Measurements from ENCODE around the gene CYS1. TPM values are rescaled to one million over a fixed set of nuclear protein-coding genes. Genes with fewer than 3 reads are reported as not detected.

Gene CYS1
- total RNA-seq, 3 donors from 2014 or later (not counting 1 experiment from before 2014, with no cell fraction given), result not detected

GRCh38 chr2:10067881-10068280 lies 12.3 kb downstream of the CYS1 start:
- no peaks in the 10 kb centered on the region for H3K9me3 ChIP-seq (ENCODE audit: control insufficient read depth, insufficient read depth, low read length)
- 100% methylated on average over 1 of the region's 1 CpG for WGBS (ENCODE audit: insufficient coverage)
- peaks cover 0 to 11% of the 10 kb centered on the region in 2 donors for H3K4me1 Mint-ChIP-seq
- ATAC-seq (no peak), DNase-seq (no peak)
- no peak overlapping the region for H3K4me3 Mint-ChIP-seq
- no peaks in the 10 kb centered on the region for H3K9me3 Mint-ChIP-seq
- peaks cover 3% of the 10 kb centered on the region for H3K4me1 ChIP-seq (ENCODE audit: control insufficient read depth, insufficient read depth, low read length)
- H3K27me3 ChIP-seq (ENCODE audit: control insufficient read depth, insufficient read depth, low read length), result no peaks in the 10 kb centered on the region
- TF ChIP-seq, protein P1, sequence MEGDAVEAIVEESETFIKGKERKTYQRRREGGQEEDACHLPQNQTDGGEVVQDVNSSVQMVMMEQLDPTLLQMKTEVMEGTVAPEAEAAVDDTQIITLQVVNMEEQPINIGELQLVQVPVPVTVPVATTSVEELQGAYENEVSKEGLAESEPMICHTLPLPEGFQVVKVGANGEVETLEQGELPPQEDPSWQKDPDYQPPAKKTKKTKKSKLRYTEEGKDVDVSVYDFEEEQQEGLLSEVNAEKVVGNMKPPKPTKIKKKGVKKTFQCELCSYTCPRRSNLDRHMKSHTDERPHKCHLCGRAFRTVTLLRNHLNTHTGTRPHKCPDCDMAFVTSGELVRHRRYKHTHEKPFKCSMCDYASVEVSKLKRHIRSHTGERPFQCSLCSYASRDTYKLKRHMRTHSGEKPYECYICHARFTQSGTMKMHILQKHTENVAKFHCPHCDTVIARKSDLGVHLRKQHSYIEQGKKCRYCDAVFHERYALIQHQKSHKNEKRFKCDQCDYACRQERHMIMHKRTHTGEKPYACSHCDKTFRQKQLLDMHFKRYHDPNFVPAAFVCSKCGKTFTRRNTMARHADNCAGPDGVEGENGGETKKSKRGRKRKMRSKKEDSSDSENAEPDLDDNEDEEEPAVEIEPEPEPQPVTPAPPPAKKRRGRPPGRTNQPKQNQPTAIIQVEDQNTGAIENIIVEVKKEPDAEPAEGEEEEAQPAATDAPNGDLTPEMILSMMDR (IDR thresholded peaks at IDR 0.05), result no peak
- H3K27me3 Mint-ChIP-seq (ENCODE audit: low read depth in 2 of 2), result peaks cover 0 to 7% of the 10 kb centered on the region in 2 donors
- intact Hi-C loops (cut with micrococcal nuclease), result no loop called here
- no peak overlapping the region for H3K27ac Mint-ChIP-seq
- H3K27ac ChIP-seq (ENCODE audit: low read length), result no peak overlapping the region
- H3K36me3 ChIP-seq (ENCODE audit: control insufficient read depth, insufficient read depth, low read length), result no peaks in the 10 kb centered on the region
- H3K4me3 ChIP-seq (ENCODE audit: low read length), result no peak overlapping the region
- H3K36me3 Mint-ChIP-seq, result no peaks in the 10 kb centered on the region

DNA sequence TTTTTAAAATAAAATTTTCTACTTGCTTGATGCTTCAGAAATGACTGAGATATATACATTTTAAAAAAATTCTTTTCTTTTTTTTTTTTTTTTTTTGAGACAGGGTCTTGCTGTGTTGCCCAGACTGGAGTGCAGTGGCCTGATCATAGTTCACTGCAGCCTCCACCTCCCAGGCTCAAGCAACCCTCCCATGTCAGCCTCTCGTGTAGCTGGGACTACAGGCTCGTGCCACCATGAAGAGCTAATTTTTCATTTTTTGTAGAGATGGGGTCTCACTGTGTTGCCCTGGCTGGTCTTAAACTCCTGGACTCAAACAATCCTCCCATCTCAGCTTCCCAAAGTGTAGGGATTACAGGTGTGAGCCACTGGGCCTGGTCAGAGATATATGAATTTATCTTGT lies 12.9 kb downstream of the CYS1 start:
- Histone ChIP-seq H3K4me3 (ENCODE audit: low read length) (no peak overlapping the region), H3K27me3 (ENCODE audit: control insufficient read depth, insufficient read depth, low read length) (no peaks in the 10 kb centered on the region), H3K36me3 (ENCODE audit: control insufficient read depth, insufficient read depth, low read length) (no peaks in the 10 kb centered on the region), H3K27ac (ENCODE audit: low read length) (no peak overlapping the region), H3K4me1 (ENCODE audit: control insufficient read depth, insufficient read depth, low read length) (no peaks in the 10 kb centered on the region), H3K9me3 (ENCODE audit: control insufficient read depth, insufficient read depth, low read length) (no peaks in the 10 kb centered on the region)
- no peak overlapping the region for H3K27ac Mint-ChIP-seq
- no peaks in the 10 kb centered on the region for H3K9me3 Mint-ChIP-seq
- DNase-seq (no peak), ATAC-seq (no peak)
- no peak overlapping the region for H3K4me3 Mint-ChIP-seq
- WGBS (ENCODE audit: insufficient coverage), result 100% methylated on average over 1 of the region's 2 CpGs
- TF ChIP-seq, protein P1 (IDR thresholded peaks at IDR 0.05), result no peak
- peaks cover 0 to 6% of the 10 kb centered on the region in 2 donors for H3K4me1 Mint-ChIP-seq
- intact Hi-C loops (cut with micrococcal nuclease), result no loop called here
- H3K27me3 Mint-ChIP-seq (ENCODE audit: low read depth in 2 of 2), result peaks cover 0 to 2% of the 10 kb centered on the region in 2 donors
- no peaks in the 10 kb centered on the region for H3K36me3 Mint-ChIP-seq

GRCh38 chr2:10065773-10066055 lies 14.5 kb downstream of the CYS1 start:
- H3K27ac ChIP-seq (ENCODE audit: low read length), result no peak overlapping the region
- H3K36me3 ChIP-seq (ENCODE audit: control insufficient read depth, insufficient read depth, low read length), result no peaks in the 10 kb centered on the region
- Mint-ChIP-seq H3K27me3 (ENCODE audit: low read depth in 2 of 2) (peaks cover 0 to 2% of the 10 kb centered on the region in 2 donors), H3K4me3 (no peak overlapping the region), H3K36me3 (no peaks in the 10 kb centered on the region), H3K9me3 (no peaks in the 10 kb centered on the region), H3K27ac (no peak overlapping the region), H3K4me1 (peaks cover 0 to 5% of the 10 kb centered on the region in 2 donors)
- ATAC-seq (no peak), DNase-seq (no peak)
- no peaks in the 10 kb centered on the region for H3K27me3 ChIP-seq (ENCODE audit: control insufficient read depth, insufficient read depth, low read length)
- H3K4me1 ChIP-seq (ENCODE audit: control insufficient read depth, insufficient read depth, low read length), result no peaks in the 10 kb centered on the region
- TF ChIP-seq, protein P1 (IDR thresholded peaks at IDR 0.05), result no peak
- no peak overlapping the region for H3K4me3 ChIP-seq (ENCODE audit: low read length)
- 78% methylated on average over 6 of the region's 6 CpGs for WGBS (ENCODE audit: insufficient coverage)
- H3K9me3 ChIP-seq (ENCODE audit: control insufficient read depth, insufficient read depth, low read length), result no peaks in the 10 kb centered on the region
- intact Hi-C loops (cut with micrococcal nuclease), result no loop called here

DNA sequence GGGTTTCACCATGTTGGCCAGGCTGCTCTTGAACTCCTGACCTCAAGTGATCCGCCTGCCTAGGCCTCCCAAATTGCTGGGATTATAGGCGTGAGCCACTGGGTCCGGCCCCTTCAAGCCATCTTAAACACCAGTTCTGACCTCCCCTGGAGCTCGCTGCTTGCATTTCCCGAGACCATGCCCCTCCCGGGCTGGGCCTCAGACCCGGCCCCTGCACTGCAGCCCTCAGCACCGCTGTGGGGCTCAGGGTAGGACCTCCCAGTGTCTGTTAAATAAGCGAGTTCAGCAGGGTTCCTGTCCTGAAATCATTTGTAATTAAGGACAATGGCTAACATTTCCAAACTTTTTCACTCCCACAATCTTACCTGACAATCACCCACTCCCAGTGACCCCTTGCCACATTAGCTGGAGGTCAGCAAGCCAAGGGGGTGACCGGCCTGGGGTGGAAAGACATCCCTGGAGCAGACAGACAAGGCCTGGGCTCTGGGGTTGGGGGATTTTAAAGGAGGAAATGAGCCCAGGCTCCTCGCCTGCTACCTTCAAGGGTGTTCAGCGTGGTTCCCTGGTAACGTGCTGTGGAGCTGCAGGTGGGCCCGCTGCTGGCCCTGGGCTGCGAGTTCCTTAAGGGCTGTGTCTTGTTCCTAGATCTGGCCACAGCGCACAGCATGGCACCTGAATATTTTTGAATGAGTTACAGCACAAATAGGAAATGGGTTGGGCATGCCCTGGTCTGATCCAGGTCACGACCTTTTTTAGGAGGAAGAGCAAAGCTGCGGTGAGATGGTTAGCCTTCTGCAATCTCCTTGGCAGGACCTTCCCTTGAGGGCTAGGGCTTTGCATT lies 15.1 kb downstream of the CYS1 start:
- intact Hi-C loops (cut with micrococcal nuclease), result no loop called here
- Mint-ChIP-seq H3K4me3 (no peak overlapping the region), H3K36me3 (no peaks in the 10 kb centered on the region), H3K27me3 (ENCODE audit: low read depth in 2 of 2) (peaks cover 0 to 2% of the 10 kb centered on the region in 2 donors), H3K27ac (no peak overlapping the region), H3K4me1 (peaks cover 0 to 5% of the 10 kb centered on the region in 2 donors), H3K9me3 (no peaks in the 10 kb centered on the region)
- TF ChIP-seq, protein P1 (IDR thresholded peaks at IDR 0.05), result no peak
- H3K9me3 ChIP-seq (ENCODE audit: control insufficient read depth, insufficient read depth, low read length), result no peaks in the 10 kb centered on the region
- WGBS (ENCODE audit: insufficient coverage), result 85% methylated on average over 18 of the region's 18 CpGs
- H3K4me3 ChIP-seq (ENCODE audit: low read length), result no peak overlapping the region
- ATAC-seq, result no peak
- H3K4me1 ChIP-seq (ENCODE audit: control insufficient read depth, insufficient read depth, low read length), result no peaks in the 10 kb centered on the region
- DNase-seq, result no peak
- no peaks in the 10 kb centered on the region for H3K36me3 ChIP-seq (ENCODE audit: control insufficient read depth, insufficient read depth, low read length)
- no peaks in the 10 kb centered on the region for H3K27me3 ChIP-seq (ENCODE audit: control insufficient read depth, insufficient read depth, low read length)
- no peak overlapping the region for H3K27ac ChIP-seq (ENCODE audit: low read length)
